HepG2 (cell line): ENCODE measurements around the gene SFXN5. TPM values are rescaled to one million over a fixed set of nuclear protein-coding genes. Genes with fewer than 3 reads are reported as not detected.

Source experiments
- CHD2 ChIP-seq: IDR thresholded peaks from 2 replicates; pipeline ENCODE4 v1.6.1; 2011; ENCODE audit warnings: low read depth, low read length, improper control_type of control experiment
- DBP ChIP-seq: sonication (generic); formaldehyde crosslinking; IDR thresholded peaks from 2 replicates; pipeline ENCODE4 v1.4.0; 2020; ENCODE audit warnings: missing genetic modification reagents; ENCODE audit errors: not compliant biosample characterization
- GABPA ChIP-seq, 2 experiments: IDR thresholded peaks; 2 replicates each; pipeline ENCODE4 v1.6.1; 2011 to 2016; ENCODE audit warnings: low read depth in 2 of 2, low read length in 1 of 2, missing biosample characterization in 1 of 2, missing genetic modification characterization in 1 of 2
- HNRNPK ChIP-seq: fragments of 200-400 bp; formaldehyde crosslinking; IDR thresholded peaks from 2 replicates; pipeline ENCODE4 v1.6.1; 2018; ENCODE audit warnings: low read length, low read depth, moderate library complexity, mild to moderate bottlenecking; ENCODE audit not compliant: poor library complexity, severe bottlenecking
- MED13 ChIP-seq: sonication (generic); formaldehyde crosslinking; IDR thresholded peaks from 2 replicates; pipeline ENCODE4 v1.5.0; 2020; ENCODE audit warnings: missing genetic modification reagents
- SALL1 ChIP-seq: sonication (generic); formaldehyde crosslinking; IDR thresholded peaks from 2 replicates; pipeline ENCODE4 v1.8.0; 2022; ENCODE audit warnings: mild to moderate bottlenecking, missing genetic modification reagents
- SP4 ChIP-seq: sonication (generic); formaldehyde crosslinking; IDR thresholded peaks from 2 replicates; pipeline ENCODE4 v1.8.1; 2023; ENCODE audit warnings: mild to moderate bottlenecking, missing genetic modification reagents
- SRSF9 ChIP-seq: fragments of 200-400 bp; formaldehyde crosslinking; IDR thresholded peaks from 2 replicates; pipeline ENCODE4 v1.6.1; 2018; ENCODE audit warnings: borderline replicate concordance, mild to moderate bottlenecking, low read depth, low read length; ENCODE audit not compliant: insufficient read depth, poor library complexity, severe bottlenecking
- SRY ChIP-seq: sonication (generic); formaldehyde crosslinking; IDR thresholded peaks from 2 replicates; pipeline ENCODE4 v1.8.0; 2022; ENCODE audit warnings: mild to moderate bottlenecking, missing genetic modification reagents
- TOPORS ChIP-seq: sonication (generic); formaldehyde crosslinking; IDR thresholded peaks from 2 replicates; pipeline ENCODE4 v1.8.0; 2023; ENCODE audit warnings: mild to moderate bottlenecking, missing genetic modification reagents
- ZNF292 ChIP-seq: sonication (generic); formaldehyde crosslinking; IDR thresholded peaks from 2 replicates; pipeline ENCODE4 v1.8.1; 2022; ENCODE audit warnings: mild to moderate bottlenecking, low read depth, missing genetic modification reagents, borderline replicate concordance
- ZNF331 ChIP-seq: sonication (generic); formaldehyde crosslinking; IDR thresholded peaks from 2 replicates; pipeline ENCODE4 v1.4.0; 2020; ENCODE audit warnings: missing genetic modification reagents
- ZNF343 ChIP-seq: sonication (generic); formaldehyde crosslinking; IDR thresholded peaks from 2 replicates; pipeline ENCODE4 v1.4.0; 2020; ENCODE audit warnings: mild to moderate bottlenecking, missing genetic modification reagents
- ZNF569 ChIP-seq: sonication (generic); formaldehyde crosslinking; IDR thresholded peaks from 2 replicates; pipeline ENCODE4 v1.5.0; 2020; ENCODE audit warnings: mild to moderate bottlenecking, missing genetic modification reagents, moderate library complexity, borderline replicate concordance
- ZNF747 ChIP-seq: sonication (generic); formaldehyde crosslinking; IDR thresholded peaks from 2 replicates; pipeline ENCODE4 v1.8.1; 2023; ENCODE audit warnings: missing genetic modification reagents, mild to moderate bottlenecking, borderline replicate concordance
- ZNF788 ChIP-seq: sonication (generic); formaldehyde crosslinking; IDR thresholded peaks from 2 replicates; pipeline ENCODE4 v1.5.0; 2020; ENCODE audit warnings: mild to moderate bottlenecking, missing genetic modification reagents, borderline replicate concordance
- polyA plus RNA-seq, 8 experiments: library from polyadenylated mRNA; depleted of rRNA in 3 of 8; stranded (reverse) in 7 of 8; unstranded in 1 of 8; fragments of >200 nt; fragmentation: Illumina TruSeq in 4 of 8; extraction: Trizol in 4 of 8; gene quantifications; 2 replicates each; pipeline versions ENCODE4 v1.2.1 to v1.2.3, GENCODE V29; 2011 to 2016; ENCODE audit warnings: low read depth in 4 of 8, missing spikeins in 1 of 8, mixed read lengths in 1 of 8; ENCODE audit not compliant: insufficient read depth in 1 of 8
- total RNA-seq, 5 experiments: library from RNA; depleted of rRNA; stranded (reverse); fragments of >200 nt; fragmentation: Illumina TruSeq; extraction: Trizol; gene quantifications; 2 replicates each; pipeline ENCODE4 v1.2.3, GENCODE V29; 2016; ENCODE audit warnings: low read depth in 1 of 5
- TF ChIP-seq, protein P1 (sequence below): sonication (generic); formaldehyde crosslinking; IDR thresholded peaks from 2 replicates; pipeline ENCODE4 v1.8.0; 2022; ENCODE audit warnings: missing genetic modification reagents, mild to moderate bottlenecking, inconsistent platforms, borderline replicate concordance
- TF ChIP-seq, protein P2 (sequence below): sonication (generic); formaldehyde crosslinking; IDR thresholded peaks from 2 replicates; pipeline ENCODE4 v1.8.1; 2023; ENCODE audit warnings: missing genetic modification reagents, mild to moderate bottlenecking, borderline replicate concordance
- TF ChIP-seq, protein P3 (sequence below): sonication (generic); formaldehyde crosslinking; IDR thresholded peaks from 2 replicates; pipeline ENCODE4 v1.4.0; 2020; ENCODE audit warnings: mild to moderate bottlenecking, missing genetic modification reagents
- TF ChIP-seq, protein P4 (sequence below): sonication (generic); formaldehyde crosslinking; IDR thresholded peaks from 2 replicates; pipeline ENCODE4 v1.9.0; 2021; ENCODE audit warnings: missing genetic modification reagents, borderline replicate concordance

The SFXN5 gene
- total and polyA plus RNA-seq, 2 of the 13 experiments (the other 11 are each of a cell fraction or from before 2014, with no cell fraction given): 34.9 to 37.4 TPM

GRCh38 chr2:73031725-73032701 lies 39.5 kb downstream of the SFXN5 start (continued):
- TF ChIP-seq ZNF788 (CRISPR knock-in tag) (peak; percentile 73; the same call in 1 of the 2 replicates), TOPORS (CRISPR knock-in tag) (peak; percentile 21; the same call in 1 of the 2 replicates), ZNF331 (peak; percentile 96), SRY (CRISPR knock-in tag) (no peak), SRSF9 (no peak), ZNF292 (CRISPR knock-in tag) (peak; percentile 63), ZNF747 (CRISPR knock-in tag) (peak; percentile 87), CHD2 (no peak), GABPA (IDR thresholded peaks at IDR 0.05; ENCODE audit: low read depth, low read length) (no peak), GABPA (CRISPR knock-in tag; IDR thresholded peaks at IDR 0.05; ENCODE audit: low read depth) (peak; percentile 18; the same call in 1 of the 2 replicates), ZNF569 (CRISPR knock-in tag) (peak; percentile 39; the same call in 1 of the 2 replicates), DBP (CRISPR knock-in tag) (no peak), SP4 (CRISPR knock-in tag) (peak; percentile 58; the same call in 1 of the 2 replicates), HNRNPK (no peak), SALL1 (CRISPR knock-in tag) (peak; percentile 92), MED13 (CRISPR knock-in tag) (peak; percentile 41; the same call in 1 of the 2 replicates), ZNF343 (no peak)
- TF ChIP-seq, protein P1, sequence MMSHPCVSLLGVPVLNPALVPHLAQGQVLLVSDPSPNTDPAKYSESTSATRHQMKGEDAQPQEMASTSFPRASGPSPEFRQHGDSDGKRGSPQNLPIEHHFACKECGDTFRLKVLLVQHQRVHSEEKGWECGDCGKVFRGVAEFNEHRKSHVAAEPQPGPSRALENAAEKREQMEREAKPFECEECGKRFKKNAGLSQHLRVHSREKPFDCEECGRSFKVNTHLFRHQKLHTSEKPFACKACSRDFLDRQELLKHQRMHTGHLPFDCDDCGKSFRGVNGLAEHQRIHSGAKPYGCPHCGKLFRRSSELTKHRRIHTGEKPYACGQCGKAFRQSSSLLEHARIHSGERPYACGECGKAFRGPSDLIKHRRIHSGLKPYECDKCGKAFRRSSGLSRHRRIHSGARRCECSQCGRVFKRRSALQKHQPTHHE: peak; percentile 81; the same call in 1 of the 2 replicates
- TF ChIP-seq, protein P2, sequence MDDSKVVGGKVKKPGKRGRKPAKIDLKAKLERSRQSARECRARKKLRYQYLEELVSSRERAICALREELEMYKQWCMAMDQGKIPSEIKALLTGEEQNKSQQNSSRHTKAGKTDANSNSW: 0 out of 2 replicates have a peak, but pooled peaks have one; percentile 43
- TF ChIP-seq, protein P3, sequence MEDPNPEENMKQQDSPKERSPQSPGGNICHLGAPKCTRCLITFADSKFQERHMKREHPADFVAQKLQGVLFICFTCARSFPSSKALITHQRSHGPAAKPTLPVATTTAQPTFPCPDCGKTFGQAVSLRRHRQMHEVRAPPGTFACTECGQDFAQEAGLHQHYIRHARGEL (CRISPR knock-in tag): no peak
- TF ChIP-seq, protein P4, sequence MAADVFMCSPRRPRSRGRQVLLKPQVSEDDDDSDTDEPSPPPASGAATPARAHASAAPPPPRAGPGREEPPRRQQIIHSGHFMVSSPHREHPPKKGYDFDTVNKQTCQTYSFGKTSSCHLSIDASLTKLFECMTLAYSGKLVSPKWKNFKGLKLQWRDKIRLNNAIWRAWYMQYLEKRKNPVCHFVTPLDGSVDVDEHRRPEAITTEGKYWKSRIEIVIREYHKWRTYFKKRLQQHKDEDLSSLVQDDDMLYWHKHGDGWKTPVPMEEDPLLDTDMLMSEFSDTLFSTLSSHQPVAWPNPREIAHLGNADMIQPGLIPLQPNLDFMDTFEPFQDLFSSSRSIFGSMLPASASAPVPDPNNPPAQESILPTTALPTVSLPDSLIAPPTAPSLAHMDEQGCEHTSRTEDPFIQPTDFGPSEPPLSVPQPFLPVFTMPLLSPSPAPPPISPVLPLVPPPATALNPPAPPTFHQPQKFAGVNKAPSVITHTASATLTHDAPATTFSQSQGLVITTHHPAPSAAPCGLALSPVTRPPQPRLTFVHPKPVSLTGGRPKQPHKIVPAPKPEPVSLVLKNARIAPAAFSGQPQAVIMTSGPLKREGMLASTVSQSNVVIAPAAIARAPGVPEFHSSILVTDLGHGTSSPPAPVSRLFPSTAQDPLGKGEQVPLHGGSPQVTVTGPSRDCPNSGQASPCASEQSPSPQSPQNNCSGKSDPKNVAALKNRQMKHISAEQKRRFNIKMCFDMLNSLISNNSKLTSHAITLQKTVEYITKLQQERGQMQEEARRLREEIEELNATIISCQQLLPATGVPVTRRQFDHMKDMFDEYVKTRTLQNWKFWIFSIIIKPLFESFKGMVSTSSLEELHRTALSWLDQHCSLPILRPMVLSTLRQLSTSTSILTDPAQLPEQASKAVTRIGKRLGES (CRISPR knock-in tag): 0 out of 2 replicates have a peak, but pooled peaks have one; percentile 5
